Fibroblast of lung (primary cell): ENCODE data around the gene METAP1D. TPM values are rescaled to one million over a fixed set of nuclear protein-coding genes. Genes with fewer than 3 reads are reported as not detected.
"Not testable (repeated sequence)": the region's sequence is repeated elsewhere in the genome, so short reads cannot be mapped to it uniquely, and the experiment has no call there.

Experiments
- DNase-seq, 2 donors: peaks; one replicate each; pipeline versions ENCODE4 v3.0.0 to v3.0.0-alpha.2; 2010; ENCODE audit warnings: low read depth in 2 of 2
- H2AFZ ChIP-seq: 2 replicates; pipeline ENCODE4 v1.5.1; 2012; ENCODE audit warnings: low read length, control low read depth, inconsistent platforms
- H3K27ac ChIP-seq: 2 replicates; pipeline ENCODE4 v1.5.1; 2011; ENCODE audit warnings: low read length, control low read depth; ENCODE audit not compliant: insufficient read depth
- H3K27me3 ChIP-seq: 2 replicates; pipeline ENCODE4 v1.5.1; 2011; ENCODE audit warnings: mild to moderate bottlenecking, low read length; ENCODE audit not compliant: control insufficient read depth, insufficient read depth
- H3K36me3 ChIP-seq: 2 replicates; pipeline ENCODE4 v1.5.1; 2011; ENCODE audit warnings: low read length; ENCODE audit not compliant: control insufficient read depth, insufficient read depth
- H3K4me1 ChIP-seq: 2 replicates; pipeline ENCODE4 v1.5.1; 2011; ENCODE audit warnings: low read length; ENCODE audit not compliant: control insufficient read depth, insufficient read depth; ENCODE audit errors: extremely low read depth
- H3K4me2 ChIP-seq: 2 replicates; pipeline ENCODE4 v1.5.1; 2011; ENCODE audit warnings: low read length, control low read depth; ENCODE audit not compliant: insufficient read depth; ENCODE audit errors: extremely low read depth
- H3K4me3 ChIP-seq, 4 experiments: fragments of 200-600 bp in 1 of 4; sonication (generic) in 1 of 4; replicated peaks in 1 of 4; 2 replicates each; pipeline ENCODE4 v1.5.1; 2011 to 2016; ENCODE audit warnings: low read length in 4 of 4, low read depth in 3 of 4, mild to moderate bottlenecking in 3 of 4, control low read depth in 2 of 4, inconsistent platforms in 1 of 4, mixed read lengths in 1 of 4; ENCODE audit not compliant: insufficient read depth in 1 of 4; ENCODE audit errors: control extremely low read depth in 1 of 4
- H3K79me2 ChIP-seq: 2 replicates; pipeline ENCODE4 v1.5.1; 2012; ENCODE audit warnings: mild to moderate bottlenecking, low read length, inconsistent platforms; ENCODE audit not compliant: control insufficient read depth, insufficient read depth
- H3K9ac ChIP-seq: 2 replicates; pipeline ENCODE4 v1.5.1; 2011; ENCODE audit warnings: mild to moderate bottlenecking, low read length, control low read depth; ENCODE audit not compliant: insufficient read depth
- H3K9me3 ChIP-seq: 2 replicates; pipeline ENCODE4 v1.5.1; 2012; ENCODE audit warnings: low read depth, low read length; ENCODE audit not compliant: control insufficient read depth, insufficient read depth
- H4K20me1 ChIP-seq: 2 replicates; pipeline ENCODE4 v1.5.1; 2011; ENCODE audit warnings: low read length; ENCODE audit not compliant: control insufficient read depth, insufficient read depth; ENCODE audit errors: extremely low read depth
- CTCF ChIP-seq, 2 donors: IDR thresholded peaks in 1 of 2; conservative IDR thresholded peaks in 1 of 2; 1 replicate in 1 of 2; 2 replicates in 1 of 2; pipeline ENCODE4 v1.5.1; 2011 to 2012; ENCODE audit warnings: low read length in 2 of 2, control low read depth in 1 of 2, inconsistent platforms in 1 of 2, low read depth in 1 of 2, mild to moderate bottlenecking in 1 of 2
- EZH2 ChIP-seq: IDR thresholded peaks from 2 replicates; pipeline ENCODE4 v1.5.1; 2012; ENCODE audit warnings: low read length, control low read depth, mild to moderate bottlenecking; ENCODE audit errors: missing control alignments
- polyA plus RNA-seq, 2 donors: library from polyadenylated mRNA; depleted of rRNA in 1 of 2; stranded (reverse) in 1 of 2; unstranded in 1 of 2; fragments of >200 nt; gene quantifications; 2 replicates each; pipeline ENCODE4 v1.2.1, GENCODE V29; 2011 to 2012; ENCODE audit warnings: missing spikeins in 1 of 2
- total RNA-seq: library from RNA; depleted of rRNA; stranded (reverse); fragments of >200 nt; gene quantifications from 2 replicates; pipeline ENCODE4 v1.2.1, GENCODE V29; 2014

METAP1D gene
- total and polyA plus RNA-seq, 2 donors (not counting 1 experiment from before 2014, with no cell fraction given) = 6.7 to 6.8 TPM

- no peak overlapping the region for H3K27ac ChIP-seq
Observed at GRCh38 chr2:172058660-172059059, 58.9 kb downstream of the METAP1D start.

GRCh38 chr2:172060118-172060517 lies 60.4 kb downstream of the METAP1D start:
- H3K4me1 ChIP-seq, H3K27me3 ChIP-seq, H3K9ac ChIP-seq, H2AFZ ChIP-seq, H3K9me3 ChIP-seq, H3K36me3 ChIP-seq, H4K20me1 ChIP-seq, DNase-seq, H3K27ac ChIP-seq, H3K4me2 ChIP-seq, H3K79me2 ChIP-seq, H3K4me3 ChIP-seq: not testable (repeated sequence)

More at GRCh38 chr2:172058660-172059059, 58.9 kb downstream of the METAP1D start:
- Histone ChIP-seq H3K4me2 (no peak overlapping the region), H3K79me2 (no peaks in the 10 kb centered on the region), H4K20me1 (no peaks in the 10 kb centered on the region), H3K27me3 (no peaks in the 10 kb centered on the region), H3K36me3 (no peaks in the 10 kb centered on the region), H3K9me3 (no peaks in the 10 kb centered on the region), H3K4me3 (no peak overlapping the region), H3K9ac (no peak overlapping the region), H2AFZ (no peak overlapping the region), H3K4me1 (no peaks in the 10 kb centered on the region)
- TF ChIP-seq CTCF (conservative IDR thresholded peaks at IDR 0.05 in 1 of 2, IDR thresholded peaks at IDR 0.05 in 1 of 2; ENCODE audit: low read depth in 1 of 2, low read length in 2 of 2) (no peak), EZH2 (no peak)
- no peak for DNase-seq

- no peaks in the 10 kb centered on the region for H3K36me3 ChIP-seq
- H3K27ac ChIP-seq = no peak overlapping the region
- no peaks in the 10 kb centered on the region for H4K20me1 ChIP-seq
- H3K4me3 ChIP-seq = no peak overlapping the region
- H3K27me3 ChIP-seq = no peaks in the 10 kb centered on the region
- no peaks in the 10 kb centered on the region for H3K4me1 ChIP-seq
- no peaks in the 10 kb centered on the region for H3K79me2 ChIP-seq
- H3K4me2 ChIP-seq = no peak overlapping the region
- H3K9ac ChIP-seq = no peak overlapping the region
- no peak for DNase-seq
- no peak overlapping the region for H2AFZ ChIP-seq
- no peak for TF ChIP-seq CTCF (conservative IDR thresholded peaks at IDR 0.05 in 1 of 2, IDR thresholded peaks at IDR 0.05 in 1 of 2; ENCODE audit: low read depth in 1 of 2, low read length in 2 of 2)
- TF ChIP-seq EZH2 = no peak
- no peaks in the 10 kb centered on the region for H3K9me3 ChIP-seq
Observed at GRCh38 chr2:172062402-172063004, 62.8 kb downstream of the METAP1D start.
